GDM1 (cell line): ENCODE results near the gene ADGRF3.
"Not testable (repeated sequence)": the region's sequence is repeated elsewhere in the genome, so short reads cannot be mapped to it uniquely, and the experiment has no call there.

Experiments
- DNase-seq: peaks from one replicate; lab custom pipeline; 2025; lab: John Stamatoyannopoulos, UW

ADGRF3 gene

DNA sequence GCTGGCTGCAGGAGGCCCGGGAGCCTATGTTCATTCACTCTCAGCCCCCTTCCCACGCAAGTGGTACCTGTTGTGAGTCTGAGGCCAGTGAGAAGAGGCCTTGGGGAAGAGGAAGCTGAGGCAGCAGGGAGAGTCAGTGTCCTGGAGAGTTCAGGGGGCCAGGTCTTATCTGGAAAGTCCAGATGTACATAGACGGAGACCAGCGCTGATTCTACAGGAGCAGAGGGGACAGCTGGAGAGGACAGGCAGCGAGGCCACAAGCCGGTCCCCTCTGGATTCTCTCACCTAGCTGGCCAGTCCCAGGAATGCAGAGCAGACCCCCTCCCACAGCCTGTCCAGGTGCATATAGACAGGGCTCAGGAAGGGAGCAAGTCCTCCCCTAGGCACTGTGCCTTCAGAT is 29.7 kb downstream of the ADGRF3 start:
- no peak for DNase-seq

DNA sequence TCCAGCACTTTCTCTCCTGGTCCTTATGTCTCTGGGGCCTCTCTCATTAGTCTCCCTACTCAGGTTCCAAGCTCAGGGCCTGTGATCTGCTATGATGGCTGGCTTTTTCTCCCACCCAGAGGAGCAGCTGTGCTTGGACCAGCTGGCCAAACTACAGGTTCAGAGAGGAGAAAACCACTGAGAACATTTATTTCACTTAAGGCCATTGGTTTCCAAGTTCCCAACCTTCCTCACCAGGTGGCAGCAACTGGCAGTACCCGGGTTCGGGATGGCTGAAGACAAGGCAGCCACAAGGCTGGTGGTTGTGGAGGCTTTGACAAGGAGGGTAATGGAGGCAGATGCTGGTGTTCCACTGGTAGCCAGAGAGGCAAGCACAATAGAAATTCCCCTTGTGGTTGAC is 30.5 kb downstream of the ADGRF3 start:
- no peak for DNase-seq

DNA sequence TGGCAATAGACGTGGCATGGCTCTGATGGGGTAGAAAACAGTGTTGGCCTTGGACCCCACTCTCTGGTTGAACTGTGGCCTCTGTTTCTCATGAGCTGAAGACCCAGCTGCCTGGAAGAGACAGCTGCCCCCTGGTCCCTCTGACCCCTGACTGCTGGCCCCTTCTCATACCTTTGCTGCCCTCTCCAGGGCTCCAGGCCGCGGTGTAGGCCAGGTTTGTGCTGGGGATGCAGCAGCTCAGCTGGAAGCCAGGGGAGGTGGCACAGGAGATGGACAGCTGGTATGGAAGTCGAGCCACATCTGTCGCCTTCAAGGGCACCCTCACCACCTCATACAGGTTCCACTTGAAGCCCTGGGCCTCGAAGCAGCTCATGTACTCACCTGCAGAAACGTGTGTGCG is 32.3 kb downstream of the ADGRF3 start:
- DNase-seq: no peak

DNA sequence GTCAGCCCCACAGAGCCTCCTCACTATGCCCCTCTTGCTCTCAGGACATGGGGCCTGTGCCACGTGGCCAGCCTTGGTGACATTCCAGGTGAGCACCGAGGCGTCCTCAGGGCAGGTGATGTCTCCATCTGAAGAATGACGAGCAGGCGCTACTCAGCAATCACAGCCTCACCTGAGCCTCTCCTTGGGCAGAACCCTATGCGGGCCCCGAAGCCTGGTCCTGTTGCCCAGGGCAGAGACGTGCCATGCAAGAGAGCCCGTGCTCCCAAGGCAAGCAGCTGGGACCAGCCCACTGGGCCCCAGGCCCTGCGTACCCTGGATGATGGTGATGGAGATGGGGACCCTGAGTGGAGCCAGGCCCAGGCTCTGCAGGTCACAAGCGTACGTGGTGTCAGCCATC is 33.1 kb downstream of the ADGRF3 start:
- no peak for DNase-seq

DNA sequence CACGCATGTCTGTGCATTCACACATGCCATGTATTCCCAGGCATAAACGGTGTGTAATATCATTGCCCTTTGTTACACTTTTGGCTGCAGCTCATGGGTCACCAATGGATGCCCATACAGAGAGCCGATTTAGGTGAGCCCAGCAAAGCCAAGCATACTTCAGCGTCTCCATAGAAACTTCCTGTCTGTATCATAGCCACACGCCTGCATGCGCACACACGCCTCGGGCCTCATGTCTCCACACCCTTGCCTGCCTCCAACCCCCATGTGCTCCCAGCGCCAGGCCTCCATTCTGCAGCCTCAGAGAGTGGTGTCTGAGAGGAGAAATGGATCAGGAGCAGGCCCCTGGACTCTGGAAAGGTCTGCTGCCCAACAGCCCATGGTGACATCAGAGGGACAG is 34.1 kb downstream of the ADGRF3 start:
- no peak for DNase-seq

DNA sequence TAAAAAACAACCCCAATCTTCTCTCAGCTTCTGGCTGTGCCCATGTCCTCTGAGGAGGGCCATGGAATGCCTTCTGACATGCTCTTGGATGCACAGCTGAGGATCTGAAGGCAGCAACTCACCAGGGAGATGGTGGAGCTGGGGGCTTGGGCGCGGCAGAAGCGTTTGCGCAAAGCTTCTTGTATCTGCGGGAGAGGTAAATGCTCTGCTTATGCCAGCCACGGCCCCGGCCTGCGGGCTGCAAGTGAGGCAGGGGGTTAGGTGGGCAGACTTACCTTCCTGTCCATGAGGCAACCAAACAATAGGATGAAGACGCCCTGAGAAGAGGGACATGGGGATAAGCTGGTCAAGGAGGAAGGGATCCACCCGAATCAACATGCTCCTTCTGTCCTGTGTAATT is 36.7 kb downstream of the ADGRF3 start:
- no peak for DNase-seq

DNA sequence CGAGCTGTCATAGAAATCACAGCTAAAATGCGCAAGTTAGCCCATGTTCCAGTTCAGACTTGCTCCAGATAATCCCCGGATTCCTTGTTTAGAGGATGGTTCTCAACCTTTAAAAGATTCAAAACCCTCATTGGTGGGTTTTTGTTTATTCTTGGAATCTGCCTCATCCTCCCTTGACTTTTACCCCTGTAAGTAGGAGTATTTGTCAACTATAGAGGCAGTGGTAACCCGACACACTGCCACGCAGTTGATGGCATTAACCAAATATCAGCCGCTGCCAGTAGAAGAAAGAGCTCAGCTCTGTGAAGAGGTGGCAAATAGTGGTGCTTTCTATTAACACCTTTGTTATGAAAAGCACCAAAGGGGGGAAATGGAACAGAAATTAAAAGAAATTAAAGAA is 41.0 kb downstream of the ADGRF3 start:
- no peak for DNase-seq

DNA sequence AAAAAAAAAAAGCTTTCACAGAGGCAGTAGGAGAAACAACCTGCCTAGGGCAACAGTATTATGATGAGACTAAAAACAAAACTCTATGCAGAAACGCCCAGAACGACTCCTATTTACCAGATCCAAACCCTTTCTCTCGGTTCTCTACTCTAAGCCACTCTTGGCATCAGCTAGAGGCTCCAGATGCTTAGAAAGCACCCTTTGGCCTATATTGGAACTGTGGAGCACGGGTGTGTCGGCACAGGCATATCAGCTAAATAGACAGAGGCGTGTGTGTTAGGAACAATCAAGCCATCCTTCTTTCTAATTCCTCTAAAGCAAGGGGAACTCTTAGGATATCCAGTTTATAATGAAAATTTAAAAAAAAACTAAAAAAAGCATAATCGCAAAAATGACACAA is 41.5 kb downstream of the ADGRF3 start:
- DNase-seq: not testable (repeated sequence)

DNA sequence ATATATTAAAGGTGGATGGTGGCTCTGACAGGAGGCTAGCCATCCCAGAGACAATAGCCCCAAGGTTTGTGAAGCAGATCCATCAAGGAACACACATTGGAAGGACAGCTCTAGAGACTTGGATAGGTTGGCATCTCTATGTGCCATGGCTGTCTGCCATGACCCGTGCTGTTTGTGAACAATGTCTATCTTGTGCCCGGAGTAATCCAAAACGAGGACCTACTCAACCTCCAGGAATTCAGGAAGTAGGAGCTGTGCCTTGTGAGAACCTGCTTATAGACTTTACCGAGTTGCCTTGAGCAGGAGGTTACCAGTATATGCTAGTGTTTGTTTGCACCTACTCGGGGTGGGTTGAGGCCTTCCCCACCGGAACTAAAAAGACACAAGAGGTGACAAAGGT is 43.7 kb downstream of the ADGRF3 start:
- DNase-seq: no peak

DNA sequence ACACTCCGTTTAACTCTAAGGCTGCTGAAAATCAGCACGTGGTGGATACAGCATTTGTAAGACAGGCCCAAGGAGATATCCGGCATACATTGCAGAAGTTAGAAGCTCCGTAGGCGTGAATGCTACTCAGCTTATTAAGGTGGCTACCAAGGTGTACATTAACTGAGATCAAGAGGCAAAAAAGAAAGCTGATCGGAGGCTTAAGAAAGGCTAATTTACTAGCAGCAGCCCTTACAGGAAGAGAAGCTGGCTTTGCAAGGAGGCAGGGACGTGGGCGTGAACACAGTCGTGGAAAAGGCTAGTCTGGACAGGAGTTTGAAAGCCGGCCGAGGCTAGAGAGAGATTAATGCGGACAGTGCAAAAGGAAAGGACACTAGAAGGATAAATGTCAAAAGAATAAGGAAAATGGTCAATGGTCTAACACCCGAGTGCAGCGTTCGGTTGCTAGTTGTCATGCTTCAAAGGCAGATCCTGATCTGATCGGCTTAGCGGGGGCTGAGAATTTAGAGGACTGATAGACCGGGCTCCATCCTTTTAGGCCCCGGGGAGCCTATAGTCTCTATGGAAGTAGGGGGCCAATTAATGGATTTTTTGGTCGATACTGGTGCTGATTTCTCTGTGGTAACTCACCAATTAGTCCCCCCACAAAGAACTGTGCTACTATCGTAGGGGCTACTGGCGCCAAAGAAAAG is 46.2 kb downstream of the ADGRF3 start:
- no peak for DNase-seq

DNA sequence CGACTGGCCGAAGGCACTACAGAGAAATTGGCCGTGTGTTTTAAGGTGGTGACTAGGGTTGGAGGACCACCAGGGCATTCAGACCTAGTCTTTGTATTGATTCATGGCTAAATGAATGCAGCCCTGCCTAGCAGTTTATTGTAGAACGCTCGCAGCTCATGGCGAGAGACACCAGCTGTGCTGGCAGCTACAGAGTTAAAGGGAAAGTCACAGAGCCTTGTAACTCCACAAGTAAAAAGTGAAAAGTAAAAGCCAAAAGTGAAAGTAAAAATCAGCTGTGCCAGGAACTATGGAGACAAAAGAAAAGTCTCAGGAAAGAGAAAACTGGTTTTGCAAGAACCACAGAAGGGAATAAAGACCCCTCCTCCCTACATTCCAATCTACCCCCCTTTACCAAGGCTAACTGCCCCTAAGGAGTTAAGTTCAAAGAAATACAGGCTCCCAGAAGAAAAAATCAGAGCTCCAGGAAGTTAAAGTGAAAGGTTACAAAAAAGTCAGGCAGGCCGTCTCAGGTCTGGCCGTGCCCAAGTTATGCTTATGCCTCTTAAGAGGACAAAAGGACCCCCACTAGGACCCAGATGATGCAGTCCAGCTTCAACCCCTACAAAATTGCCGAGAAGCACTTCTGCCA is 47.0 kb downstream of the ADGRF3 start:
- DNase-seq: no peak

DNA sequence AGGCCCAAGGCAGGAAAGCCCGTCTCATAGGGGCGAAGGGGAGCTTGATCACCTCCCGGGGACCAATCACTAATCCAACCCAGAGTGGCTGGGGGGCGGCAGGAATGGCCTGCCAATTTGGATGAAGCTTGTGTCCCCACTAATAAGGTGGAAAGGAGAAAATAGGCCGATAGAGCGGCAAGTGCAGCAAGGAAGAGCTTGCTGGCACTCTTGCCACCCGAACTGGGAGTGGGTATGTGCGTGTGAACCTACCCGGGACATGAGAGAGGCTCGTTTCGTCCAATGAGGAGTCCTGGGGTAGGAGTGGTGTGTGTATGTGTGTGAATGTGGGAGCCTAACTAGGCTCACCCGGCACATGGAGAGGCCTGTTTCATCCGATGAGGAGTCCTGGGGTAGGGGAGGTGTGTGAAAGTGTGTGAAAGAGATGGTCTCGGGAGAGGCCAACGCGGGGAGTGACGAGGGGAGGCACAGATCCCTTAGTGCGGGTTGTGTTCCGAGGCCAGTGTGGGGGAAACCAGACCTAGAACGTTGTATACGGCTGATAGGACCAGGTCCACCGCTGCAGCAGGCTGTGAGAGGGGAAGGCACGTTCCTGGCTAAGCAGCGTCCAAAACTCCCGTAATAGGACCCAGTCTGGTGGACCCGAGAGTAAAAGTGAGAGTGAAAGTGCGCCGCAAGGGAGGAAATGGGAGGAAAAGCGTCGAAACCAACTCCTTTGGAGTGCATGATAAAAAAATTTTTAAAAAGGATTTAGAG is 47.8 kb downstream of the ADGRF3 start:
- no peak for DNase-seq

DNA sequence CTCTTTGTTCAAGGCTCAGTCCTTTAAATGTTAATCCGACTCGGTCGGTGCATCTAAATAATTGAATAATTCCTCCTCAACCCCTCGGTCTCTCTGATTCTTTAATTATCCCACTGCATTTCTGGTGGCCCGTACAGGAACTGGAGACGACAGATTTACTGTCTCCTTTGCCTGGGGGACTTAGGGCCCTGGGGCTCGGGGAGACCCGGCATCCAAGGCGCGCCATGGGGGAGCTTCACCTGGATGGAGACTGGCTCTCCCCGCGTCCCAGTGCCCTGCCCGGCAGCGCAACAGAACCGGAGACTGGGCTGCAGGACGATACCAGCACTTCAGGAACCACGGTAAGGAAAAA is 48.3 kb downstream of the ADGRF3 start:
- DNase-seq: no peak

DNA sequence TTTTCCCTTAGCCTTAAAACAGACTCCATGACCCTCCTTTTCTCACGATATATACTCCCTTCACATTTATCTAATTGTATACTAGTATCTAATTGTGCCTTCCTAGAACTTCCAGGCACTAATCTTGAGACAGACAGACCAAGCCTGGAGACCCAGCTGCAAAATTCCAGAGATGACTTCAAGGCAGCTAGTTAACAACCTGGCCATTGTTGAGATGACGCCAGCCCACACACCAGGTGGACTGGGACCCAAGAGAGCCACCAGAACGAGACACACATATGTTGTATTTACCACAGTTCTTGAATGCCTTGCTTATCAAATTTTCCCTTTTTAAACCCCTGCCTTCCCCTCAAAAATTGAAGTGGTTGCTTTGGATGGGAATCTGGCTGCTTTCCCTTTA is 49.5 kb downstream of the ADGRF3 start:
- DNase-seq: no peak

DNA sequence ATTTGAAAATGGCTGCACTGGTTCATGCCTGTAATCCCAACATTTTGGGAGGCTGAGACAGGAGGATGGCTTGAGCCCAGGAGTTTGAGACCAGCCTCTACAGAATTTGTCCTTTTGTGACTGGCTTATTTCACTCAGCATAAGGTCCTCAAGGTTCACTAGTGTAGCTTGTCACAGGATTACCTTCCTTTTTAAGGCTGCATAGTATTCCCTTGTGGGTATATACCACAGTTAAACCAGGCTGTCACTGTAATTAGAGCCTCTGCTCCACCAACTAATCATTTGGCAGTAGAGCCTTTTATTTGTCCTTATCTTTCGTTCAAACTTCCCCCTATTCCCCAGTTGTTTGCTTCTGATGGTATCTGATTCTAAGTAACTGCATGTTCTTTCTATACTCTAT is 51.1 kb downstream of the ADGRF3 start:
- no peak for DNase-seq

DNA sequence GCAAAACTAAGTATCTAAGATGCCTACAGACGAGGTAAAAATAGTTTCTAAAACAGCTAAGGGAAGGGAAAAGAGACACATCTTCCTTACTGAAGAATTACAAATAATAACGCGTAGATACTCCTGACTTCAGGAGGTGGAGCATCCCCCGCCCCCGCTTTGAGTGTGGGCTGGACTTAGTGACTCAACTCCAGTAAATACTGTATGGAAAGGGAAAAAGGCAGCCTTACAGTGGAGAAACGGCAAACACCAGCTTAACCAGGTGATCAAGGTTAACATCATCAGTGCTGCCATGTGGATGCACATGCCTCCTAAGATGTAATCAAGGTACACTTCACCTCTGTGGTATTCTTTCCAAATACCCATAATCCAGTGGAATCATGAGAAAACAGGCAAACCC is 53.9 kb downstream of the ADGRF3 start:
- DNase-seq: no peak

DNA sequence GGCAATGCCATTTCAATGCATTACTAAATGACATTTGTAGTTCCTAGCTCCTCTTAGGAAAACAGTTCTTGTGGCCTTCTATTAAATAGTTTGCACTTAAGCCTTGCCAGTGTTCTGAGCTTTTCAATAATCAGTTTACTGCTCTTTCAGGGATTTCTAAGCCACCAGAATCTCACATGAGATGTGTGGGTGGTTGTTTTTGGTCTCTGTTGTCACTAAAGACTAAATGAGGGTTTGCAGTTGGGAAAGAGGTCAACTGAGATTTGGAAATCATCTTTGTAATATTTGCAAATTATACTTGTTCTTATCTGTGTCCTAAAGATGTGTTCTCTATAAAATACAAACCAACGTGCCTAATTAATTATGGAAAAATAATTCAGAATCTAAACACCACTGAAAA is 56.6 kb downstream of the ADGRF3 start:
- no peak for DNase-seq

DNA sequence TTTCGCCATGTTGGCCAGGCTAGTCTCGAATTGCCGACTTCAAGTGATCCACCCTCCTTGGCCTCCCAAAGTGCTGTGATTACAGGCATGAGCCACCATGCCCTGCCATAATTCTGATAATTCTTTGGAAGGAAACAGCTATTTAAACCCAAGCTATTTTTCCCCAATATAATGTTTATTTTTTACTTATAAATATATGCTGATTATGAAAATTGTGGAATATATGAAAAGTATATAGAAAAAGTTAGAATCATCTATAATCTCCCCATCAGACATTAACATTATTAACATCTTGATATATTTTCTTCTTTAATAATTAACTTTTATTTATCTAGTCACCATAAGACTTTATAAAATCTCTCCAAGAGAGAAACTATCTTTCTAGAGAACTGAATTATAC is 60.7 kb downstream of the ADGRF3 start:
- DNase-seq: no peak

DNA sequence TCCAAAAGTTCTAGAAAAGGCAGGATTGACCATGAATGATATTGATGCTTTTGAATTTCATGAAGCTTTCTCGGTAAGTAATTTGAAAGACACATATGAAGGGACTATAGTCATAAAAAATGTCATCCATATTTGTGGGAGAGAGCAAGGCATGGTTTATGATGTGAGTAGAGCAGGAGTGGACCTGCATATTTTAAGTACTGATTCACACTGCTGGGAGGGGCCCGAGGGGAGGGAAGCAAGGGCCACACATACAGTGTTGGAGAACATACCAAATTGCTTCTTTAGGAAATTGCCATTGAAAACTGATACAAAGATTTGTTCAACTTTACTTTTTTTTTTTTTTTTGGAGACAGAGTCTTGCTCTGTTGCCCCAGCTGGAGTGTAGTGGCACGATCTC is 62.5 kb downstream of the ADGRF3 start:
- no peak for DNase-seq

DNA sequence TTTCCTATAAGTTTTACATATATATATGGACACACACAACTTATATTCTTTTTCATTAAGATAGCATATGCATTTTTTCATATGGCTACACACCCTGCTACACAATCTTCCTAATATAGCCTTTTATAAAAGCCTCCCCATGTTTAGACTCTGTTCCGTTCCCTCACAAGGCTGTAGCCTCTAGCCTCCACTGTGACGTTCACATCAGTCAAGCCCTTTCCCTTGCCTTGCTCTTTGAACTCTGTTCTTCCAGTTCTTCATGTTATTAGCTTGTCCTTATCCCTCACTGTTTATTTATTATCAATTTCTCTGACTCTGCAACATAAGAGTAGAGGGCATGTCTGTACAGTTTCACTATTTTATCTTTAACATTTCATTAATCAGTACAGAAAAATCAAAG is 63.0 kb downstream of the ADGRF3 start:
- no peak for DNase-seq

DNA sequence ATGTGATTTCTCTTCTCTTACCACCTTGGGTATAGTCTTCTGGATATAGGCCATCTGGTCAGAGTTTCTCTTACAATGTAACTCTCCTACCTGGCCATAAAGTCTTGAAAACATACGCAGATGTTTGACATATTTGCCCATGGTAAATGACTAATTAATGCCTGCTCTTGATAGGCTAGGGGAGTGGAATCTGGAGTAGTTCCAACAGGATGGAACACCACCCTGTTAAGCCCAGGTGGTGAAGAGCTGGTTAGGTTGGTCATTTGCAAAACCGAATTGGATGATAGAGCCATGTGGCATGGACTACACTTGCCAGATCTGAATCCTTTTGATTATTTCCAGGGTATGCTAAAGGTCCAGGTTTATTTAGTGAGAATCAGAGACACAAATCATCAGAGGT is 65.4 kb downstream of the ADGRF3 start:
- DNase-seq: no peak

DNA sequence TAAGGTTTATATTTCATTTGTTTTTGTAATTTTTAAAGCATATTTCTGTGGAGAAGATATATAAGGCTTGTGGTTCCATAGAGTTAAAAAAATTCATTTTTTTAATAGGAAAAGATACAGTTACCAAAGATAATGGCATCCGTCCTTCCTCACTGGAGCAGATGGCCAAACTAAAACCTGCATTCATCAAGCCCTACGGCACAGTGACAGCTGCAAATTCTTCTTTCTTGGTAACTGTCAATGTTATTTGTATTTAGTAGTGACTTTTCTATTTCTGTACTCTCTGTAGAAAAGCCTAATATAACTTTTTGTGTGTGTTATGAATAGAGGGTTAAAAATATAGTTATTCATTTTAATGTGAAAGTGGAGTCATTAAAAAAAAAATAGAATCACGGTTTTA is 66.7 kb downstream of the ADGRF3 start:
- DNase-seq: no peak

DNA sequence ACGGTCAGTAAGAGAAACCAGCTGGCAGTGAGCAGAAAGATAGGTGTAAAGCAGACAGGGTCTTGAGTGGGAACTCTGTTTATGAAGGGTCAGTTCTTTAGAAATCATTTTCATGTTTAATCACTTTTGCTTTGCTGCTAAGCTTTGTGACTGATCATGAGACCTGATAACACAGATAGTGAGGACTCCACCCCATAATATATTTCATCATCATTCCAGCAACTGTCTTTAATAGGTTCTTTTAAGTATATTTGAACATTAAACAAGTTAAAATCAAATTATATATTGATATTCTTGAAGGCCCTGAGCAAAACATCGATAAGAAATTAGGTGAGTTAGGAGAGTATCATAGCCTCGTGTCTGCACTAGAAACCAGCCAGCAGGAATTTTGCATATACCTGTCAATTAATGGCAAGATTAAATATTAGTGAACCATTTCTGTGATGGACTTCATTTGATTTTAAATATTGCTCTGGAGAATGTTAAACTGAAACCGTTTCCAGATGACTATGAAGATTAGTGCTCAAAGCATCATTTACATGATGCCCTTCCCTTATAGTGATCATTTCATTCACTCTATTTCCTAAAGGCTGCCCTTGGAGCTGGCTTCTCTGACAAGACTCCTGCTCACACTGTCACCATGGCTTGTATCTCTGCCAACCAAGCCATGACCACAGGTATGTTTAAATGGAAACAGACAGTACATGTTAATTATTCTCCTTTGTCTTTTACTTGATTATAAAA is 69.9 kb downstream of the ADGRF3 start:
- DNase-seq: no peak
